NCI-H226 (cell line): Measurements from ENCODE around the gene FHAD1.
A peak's percentile ranks its signal among the peaks of the same experiment; 100 is the strongest.

Source experiments
- DNase-seq: peaks from one replicate; pipeline ENCODE4 v3.0.0-alpha.2; 2015

FHAD1 gene

DNA sequence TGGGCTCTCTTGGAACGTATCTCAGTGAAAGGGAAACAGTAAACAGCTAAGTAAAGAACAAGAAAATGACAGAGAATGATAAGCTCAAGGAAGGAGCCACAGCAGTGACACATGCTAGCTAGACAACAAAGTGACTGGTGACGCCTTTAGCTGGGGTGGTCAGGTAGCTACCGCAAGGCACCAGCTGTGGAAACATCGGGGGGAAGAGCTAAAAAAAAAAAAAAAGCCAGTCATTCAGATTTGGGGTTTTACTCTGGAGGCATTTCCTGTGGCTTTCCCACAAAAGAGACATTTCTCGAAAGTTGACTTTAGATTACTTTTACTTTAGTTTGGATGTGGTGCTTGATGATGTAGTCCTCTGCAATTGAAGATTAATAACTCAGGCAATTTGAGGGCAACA, 2.1 kb downstream of the FHAD1 start:
- DNase-seq, result no peak

DNA sequence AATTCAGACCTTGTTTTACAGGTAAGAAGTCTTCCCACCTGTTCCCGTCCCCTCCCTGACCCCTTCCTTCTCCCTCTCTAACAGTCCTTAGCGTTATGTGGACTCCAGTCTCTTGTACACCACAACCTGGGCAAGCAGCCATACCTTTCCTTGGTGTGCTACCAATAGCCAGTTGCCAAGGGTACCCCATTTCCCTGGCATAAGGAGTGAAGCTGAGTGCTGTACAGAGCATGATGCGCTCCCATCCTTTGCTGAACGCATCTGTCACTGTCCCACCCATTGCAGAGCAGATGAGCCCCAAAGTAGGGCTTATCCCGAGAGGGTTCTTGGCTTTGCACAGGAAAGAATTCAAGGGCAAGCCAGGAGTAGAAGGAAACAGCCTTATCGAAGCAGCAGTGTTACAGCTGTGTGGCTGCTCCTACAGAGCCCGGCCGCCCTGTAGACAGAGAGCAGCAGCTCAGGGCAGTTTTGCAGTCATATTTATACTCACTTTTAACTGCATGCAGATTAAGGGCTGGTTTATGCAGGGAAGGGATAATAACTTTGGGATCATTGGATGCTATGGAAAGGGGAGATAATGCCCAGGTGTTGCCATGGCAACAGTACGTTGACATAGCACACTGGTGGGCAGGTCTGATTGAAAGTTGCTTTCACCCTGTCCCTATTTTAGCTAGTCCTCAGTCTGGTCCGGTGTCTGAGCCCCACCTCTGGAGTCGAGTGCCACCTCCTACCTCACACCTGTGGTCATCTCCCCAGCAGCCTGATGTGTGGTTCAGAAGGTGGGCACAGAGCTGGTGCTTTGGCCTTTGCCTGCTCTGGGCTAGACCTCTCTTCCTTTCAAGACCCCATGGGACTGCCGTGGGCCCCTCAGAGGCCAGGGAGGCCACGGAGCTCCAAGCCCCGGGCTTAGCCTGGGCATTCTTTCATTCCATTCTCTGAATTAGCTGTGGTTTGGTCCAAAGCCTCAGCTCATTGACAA, 5.1 kb downstream of the FHAD1 start:
- DNase-seq, result no peak

DNA sequence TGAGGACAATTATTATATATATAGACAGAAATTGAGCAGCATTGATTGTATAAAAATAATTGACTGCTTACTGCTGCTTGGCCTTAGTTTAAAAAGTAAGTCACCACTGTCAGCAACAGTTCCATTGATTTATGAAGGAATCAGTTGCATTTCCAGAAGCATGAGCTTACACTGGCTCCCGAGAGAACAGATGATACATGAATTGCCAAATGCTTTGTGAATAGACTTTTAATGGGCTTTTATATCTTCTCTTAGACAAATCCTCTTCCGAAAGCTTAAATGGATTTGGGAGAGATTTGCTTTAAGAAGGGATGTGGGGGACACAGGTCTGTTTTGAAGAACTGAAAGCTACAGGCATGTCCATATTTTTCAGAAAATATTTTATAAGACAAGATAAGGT, 7.5 kb downstream of the FHAD1 start:
- no peak for DNase-seq

DNA sequence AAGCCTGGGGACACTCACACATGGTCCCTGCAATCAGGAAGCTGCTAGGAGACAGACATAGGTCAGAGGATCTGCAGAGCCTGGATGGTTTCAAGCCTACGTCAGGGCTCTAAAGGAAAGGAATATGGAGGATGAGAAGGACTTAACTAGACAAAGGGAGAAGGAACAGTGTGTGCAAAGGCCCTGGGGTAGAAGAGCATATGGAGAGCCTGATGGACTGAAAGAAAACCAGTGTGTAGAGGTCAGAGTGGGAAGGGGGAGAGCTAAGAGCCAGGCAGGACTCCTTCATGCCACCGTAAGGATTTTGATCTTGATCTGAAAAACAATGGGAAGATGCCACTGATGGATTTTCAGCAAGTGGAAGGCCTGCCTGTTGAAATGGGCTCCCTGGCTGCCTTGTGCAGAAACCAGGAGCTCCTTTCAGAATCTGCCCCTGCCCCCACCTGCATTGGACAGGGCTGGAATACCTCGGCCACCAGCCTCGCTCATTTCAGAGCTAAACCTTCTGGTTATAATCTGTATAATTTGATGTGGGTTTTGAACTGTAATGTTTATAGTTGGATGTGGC, 8.6 kb downstream of the FHAD1 start:
- DNase-seq, result no peak

DNA sequence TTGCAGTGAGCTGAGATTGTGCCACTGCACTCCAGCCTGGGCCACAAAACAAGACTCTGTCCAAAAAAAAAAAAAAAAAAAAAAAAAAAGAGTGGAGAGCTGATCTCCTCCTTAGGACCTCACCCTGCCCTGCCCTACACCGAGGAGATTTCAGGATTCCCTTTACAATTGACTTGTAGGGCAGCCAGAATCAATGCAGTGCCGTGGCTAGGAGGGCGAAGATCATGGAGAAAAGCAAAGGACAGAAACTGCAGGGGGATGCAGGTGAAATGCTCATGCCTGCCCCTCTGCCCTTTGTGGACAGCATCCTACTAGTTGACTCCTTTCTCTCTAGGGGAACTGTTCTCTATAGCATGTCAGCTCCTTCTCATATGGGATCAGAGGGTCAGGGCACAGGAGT, 9.6 kb downstream of the FHAD1 start:
- DNase-seq, result no peak

DNA sequence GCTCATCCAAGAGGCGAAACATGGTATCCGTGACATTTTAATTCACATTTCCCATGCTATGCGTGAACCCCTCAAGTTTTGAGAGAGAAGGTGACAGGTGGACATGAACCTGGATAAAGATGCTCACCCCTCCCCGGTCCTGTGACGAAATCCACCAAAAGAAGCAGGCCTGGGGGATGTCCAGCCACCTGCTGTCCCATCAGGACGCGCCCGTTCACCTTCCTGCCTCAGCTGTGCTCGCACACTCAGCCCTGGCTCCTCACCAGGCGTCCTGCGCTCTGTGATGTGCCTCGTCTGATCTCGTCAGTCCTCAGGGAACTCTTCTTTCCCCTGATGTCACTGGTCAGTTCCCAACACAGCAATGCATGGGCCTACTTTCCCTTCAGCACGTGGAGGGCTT, 10.3 kb downstream of the FHAD1 start:
- no peak for DNase-seq

DNA sequence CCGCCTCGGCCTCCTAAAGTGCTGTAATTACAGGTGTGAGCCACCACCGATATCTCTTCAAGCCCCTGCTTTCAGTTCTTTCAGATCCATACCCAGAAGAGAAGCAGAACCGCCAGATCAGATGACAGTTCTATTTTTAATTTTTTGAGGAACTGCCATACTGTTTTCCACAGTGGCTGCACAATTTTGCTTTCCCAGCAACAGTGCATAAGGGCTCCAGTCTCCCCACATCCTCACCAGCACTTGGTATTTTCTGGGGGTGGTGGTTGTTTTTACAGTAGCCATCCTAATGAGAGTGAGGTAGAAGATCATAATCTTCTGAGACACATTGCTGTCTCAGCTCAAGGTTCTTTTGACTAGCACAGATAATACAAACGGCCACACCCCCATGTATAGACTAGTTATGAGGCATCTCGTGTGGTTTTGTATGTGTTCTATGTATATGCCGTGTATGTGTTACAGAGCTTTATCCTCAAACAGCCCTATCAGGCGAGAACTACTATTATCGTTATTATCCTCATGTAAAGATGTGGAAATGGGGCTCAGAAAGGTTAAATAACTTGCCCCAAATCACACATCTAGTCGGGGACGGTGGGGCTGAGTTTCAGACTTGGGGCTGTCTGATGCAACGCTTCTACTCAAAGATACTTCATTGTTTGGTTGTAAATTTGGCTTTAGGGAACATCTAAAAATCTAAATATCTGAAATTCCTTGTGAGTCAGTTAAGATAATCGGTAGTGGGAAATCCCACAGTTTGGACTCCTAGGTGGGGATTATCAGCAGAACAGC, 12.0 kb downstream of the FHAD1 start:
- no peak for DNase-seq

DNA sequence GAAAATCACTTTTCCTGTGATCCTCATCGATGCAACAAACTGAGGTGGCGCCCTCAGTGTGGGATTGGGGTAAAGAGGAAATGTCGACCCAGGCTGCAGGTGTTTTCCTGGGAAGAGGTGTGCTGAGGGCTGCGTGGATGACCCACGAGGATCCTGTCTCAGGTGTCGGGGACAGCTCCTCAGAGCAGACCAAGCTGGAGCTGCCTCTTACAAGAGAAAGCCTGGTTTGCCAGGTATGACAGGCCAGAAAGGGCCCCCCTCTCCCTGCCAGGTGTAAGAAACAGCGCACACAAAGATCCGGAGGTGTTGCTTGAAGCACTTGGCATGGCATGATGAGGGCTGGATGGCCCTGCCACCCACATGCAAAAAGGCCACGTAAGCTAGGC, 12.6 kb downstream of the FHAD1 start:
- no peak for DNase-seq

DNA sequence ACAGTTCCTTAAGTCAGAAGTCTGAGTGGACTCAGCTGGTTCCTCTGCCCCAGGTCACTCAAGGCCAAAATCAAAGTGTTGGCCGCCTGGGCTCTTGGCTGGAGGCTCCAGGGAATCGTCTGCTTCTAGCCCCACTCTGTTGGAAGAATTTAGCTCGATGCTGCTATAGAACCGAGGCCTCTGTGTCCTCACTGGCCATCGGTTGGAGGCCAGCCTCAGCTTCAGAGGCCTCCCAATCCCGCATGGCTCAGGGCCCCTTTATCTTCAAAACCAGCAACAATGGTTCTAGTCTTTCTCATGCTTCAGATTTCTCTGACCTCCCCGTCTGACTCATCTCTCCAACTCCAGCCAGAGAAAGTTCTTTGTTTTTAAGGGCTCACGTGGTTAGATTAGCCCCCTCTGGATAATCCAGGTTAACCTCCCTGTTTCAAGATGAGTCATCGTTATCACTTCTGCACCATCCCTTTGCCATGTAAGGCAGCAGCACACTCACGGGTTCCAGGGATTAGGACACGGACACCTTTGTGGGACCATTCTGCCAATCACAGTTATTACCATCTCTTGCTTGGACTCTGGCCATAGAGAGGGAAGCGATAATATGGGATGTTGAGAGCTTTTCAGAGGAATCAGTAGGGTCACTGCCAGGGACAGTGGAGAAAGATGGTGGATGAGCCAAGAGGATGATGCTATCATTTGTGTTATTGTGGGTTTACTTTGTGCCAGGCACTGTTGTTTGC, 13.6 kb downstream of the FHAD1 start:
- peak; percentile 86 for DNase-seq

DNA sequence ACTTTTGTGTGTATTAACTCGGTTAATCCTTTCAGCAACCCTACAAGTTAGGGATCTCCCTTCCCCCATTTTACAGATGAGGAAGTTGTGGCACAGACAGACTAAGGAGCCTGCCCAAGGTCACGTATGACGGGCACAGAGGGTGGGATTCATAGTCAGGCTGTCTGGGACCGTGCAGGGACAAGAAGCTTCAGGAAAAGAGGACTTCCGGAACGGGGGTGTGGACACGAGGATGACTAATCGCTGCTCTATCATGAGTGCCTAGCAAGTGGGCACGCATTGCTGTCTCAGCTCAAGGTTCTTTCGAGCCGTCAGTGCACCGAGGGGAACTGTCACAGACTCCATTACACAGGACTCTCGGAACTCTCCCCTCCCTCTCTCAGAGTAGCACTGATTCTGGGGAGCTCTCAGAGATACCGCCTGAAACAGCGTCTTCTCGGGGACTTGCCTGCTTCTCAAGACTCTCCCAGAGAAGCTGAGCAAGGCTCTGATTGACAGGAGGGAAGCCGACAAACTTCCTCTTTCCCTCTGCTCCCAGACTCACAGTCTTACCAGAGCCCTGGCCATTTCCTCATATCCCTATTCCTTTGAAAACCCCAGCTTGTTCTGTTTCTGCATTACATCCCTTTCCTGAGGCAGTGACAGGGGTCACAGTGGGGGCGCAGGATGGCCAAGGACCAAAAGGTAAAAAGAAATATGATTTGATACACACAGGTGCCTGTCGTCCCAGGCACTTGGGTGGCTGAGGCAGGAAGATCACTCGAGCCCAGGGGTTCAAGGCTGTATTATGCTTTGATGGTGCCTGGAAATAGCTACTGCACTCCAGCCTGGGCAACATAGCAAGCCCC, 14.4 kb downstream of the FHAD1 start:
- peak; percentile 44 for DNase-seq

DNA sequence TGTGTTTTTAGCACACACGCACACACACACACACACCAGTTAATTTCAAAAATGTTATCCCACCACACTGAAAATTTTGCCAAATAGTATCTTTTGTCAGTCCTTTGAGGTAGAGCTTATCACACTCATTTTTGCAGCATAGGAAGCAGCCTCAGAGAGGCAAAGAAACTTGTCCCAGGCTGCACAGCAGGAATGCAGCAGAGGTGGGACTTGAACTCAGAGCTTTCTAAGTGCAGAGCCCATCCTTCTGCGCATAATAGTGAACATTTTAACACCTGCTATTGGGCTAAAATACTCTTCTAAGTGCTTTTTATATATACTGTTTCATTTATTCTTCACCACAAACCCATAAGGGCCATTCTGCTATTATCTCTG, 15.0 kb downstream of the FHAD1 start:
- no peak for DNase-seq

DNA sequence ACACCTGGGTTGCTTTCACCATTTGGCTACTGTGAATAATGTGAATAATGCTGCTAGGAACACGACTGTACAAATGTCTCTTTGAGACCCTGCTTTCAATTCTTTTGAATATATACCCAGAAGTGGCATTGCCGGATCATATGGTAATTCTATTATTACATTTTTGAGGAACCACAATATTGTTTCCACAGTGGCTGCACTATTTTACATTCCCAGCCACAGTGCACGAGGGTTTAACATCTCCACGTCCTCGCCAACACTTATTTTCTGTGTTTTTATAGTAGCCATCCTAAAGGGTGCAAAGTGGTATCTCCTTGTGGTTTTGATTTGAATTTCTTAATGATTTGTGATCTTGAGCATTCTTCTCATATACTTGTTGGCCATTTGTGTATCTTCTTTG, 15.7 kb downstream of the FHAD1 start:
- no peak for DNase-seq

DNA sequence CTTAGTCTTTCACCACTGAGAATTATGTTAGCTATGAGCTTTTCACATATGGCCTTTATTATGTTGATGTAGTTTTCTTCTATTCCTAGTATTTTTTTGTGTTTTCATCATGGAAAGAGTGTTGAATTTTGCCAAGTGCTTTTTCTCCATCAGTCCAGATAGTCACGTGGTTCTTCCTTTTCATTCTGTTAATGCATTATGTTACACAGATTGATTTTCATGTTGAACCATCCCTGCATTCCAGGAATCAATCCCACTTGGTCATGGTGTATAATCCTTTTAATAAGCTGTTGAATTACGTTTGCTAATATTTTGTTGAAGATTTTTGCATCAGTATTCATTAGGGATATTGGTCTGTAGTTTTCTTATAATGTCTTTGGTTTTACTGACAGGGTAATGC, 17.7 kb downstream of the FHAD1 start:
- DNase-seq, result no peak

DNA sequence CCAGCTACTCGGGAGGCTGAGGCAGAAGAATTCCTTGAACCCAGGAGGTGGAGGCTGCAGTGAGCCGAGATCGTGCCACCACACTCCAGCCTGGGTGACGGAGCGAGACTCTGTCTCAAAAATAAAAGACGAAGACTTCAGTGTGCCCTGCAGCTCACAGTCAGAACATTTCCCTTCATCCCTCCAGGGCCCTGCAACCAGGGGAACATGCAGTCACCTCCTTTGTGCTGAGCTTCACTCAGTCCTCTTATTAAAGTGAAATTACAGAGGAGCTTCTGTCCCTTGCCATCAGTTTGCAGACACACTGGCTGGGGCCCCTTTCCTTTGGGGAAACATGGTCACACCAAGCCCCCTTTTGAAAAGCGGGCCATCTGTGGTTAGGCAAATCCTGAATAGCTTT, 24.2 kb downstream of the FHAD1 start:
- DNase-seq, result no peak

DNA sequence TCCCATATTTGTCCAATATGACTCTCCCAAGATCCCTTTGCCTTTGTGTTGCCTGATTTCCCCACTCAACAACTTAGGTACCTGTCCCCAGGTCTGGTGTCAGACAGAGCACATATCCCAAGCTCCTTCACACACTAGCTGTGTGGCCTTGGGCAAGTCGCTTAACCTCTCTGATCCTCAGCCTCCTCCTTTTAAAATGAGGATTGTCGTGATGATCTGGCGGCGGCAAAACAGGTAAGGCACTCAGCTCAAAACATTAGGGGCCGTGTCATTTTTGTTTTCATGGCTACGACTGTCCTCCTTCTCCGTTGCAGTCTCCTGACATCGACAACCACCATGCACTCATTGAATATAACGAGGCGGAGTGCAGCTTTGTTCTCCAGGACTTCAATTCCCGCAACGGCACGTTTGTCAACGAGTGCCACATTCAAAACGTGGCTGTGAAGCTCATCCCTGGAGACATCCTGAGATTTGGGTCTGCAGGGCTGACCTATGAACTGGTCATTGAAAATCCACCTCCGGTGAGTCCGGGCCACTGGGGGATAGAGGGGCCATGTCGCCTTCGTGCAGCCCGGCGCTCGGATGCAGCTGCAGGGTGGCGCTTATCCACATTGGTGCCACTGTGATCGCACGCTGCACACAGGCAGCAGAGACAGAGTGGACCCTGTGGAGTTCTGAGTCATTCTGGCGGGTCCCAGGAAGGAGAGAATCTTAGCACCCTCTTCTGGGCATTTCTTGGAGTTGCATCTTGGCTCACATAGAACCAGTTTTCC, 25.2 kb downstream of the FHAD1 start:
- DNase-seq, result peak; percentile 59

DNA sequence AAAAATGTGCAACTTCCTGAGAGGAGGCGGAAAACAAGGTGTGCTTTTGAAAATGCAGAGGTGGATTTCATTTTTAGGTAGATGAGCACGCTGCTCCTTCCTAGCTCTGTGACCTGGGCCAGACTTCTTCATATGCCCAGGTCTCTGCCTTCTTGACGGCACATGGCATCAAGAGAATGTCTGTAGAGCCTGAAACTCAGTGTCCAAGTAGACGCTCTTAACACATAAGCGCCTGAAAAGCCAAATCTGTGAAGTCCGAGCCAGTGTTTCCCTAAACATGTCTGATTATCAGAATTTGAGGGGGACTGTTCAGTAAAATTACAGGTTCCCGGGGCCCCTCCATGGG, 25.7 kb downstream of the FHAD1 start:
- no peak for DNase-seq

DNA sequence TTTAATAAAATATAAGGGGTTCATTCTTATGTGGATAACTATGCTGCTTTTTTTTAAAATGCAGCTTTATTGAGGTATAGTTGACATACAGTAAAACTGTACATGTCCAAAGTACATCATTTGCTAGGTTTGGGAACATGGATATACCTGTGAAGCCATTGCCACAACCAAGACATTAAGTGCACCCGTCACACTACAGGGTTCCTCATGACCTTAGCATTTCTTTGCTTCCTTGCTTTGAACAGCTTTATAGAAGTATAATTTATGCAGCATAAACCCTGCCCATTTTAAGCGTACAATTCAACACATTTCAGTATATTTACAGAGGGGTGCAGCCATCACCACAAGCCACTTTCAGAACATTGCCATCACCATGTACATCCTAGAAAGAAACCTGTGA, 26.3 kb downstream of the FHAD1 start:
- DNase-seq, result no peak

DNA sequence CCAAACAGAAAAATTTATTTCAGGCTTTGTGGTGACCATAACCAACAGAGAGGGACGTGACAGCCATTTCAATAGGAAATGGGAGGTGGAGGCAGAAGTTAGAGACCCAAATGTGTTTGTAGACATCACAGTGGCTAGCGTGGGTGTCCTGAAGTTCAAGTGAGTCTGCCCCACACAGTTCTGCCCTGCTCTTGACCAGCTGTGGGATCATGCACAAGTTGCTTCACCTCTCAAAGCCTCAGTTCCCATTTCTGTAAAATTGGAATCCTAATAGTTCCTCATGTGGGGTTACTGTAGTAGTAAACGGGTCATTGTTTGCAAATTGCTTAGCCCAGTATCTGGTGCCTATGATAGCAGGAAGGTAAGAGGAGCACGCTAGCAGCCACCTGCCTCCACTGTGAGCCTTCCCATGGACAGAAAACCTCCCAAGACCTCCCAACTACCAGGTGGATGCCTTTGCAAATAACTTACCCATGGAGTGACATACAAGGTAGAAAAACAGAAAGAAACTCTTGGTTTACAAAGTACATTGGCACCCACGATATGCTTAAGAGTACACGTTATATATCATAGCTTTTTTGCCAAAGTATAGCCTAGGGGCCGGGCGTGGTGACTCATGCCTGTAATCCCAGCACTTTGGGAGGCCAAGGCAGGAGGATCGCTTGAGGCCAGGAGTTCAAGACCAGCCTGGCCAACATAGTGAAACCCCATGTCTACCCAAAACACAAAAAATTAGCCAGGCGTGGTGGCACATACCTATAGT, 29.1 kb downstream of the FHAD1 start:
- no peak for DNase-seq

DNA sequence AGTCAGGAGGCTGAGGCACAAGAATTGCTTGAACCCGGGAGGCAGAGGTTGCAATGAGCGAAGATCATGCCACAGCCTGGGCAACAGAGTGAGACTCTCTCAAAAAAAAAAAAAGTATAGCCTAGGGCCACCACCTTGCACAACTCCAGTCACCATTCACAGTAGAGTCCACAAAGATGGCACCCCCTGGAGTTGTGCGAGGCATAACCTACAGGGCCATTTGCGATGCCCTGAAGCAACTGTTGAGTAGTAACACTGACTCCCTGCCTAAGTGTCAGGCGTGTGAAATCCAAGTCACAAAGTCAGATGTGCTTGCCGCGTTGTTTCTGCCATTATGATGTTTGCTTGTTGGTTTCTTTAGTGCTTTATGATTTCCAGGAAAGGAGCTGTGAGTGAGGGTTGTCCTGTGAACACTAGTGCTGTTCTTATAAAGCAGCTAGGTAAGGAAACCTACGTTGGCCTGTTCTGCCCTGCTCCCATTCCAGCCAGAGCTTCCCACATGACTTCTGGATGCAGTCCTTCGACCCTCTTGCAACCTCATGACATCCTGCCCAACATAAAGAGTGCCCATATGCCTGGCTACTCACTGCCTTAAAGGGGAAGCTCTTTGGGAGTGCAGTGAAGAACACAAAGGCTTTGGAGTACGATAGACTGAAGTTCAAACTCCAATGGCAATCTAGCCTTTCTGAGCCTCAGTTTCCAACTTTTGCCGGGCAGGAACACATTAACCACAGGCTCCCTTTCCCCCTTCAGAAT, 29.8 kb downstream of the FHAD1 start:
- DNase-seq, result no peak

DNA sequence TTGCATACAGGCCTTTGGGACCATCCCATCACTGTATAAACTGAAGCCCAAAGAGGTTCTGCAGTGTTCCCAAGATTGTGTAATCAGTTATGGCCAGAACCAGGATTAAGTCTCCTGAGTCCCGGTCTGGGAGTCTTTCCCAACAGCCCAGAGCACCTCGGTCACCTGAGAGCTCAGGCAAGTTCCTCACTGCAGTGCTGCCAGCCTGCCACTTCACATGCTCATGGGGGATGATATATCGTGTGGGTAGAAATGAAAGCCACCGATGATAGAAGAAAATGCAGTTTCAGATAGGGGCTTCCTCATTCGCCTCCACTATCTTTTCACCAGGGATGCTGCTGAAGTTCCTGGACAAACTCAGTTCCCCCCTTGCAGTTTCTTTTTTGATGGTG, 30.4 kb downstream of the FHAD1 start:
- DNase-seq, result no peak
